ENCODE data around the gene MANSC4. TPM values are rescaled to one million over a fixed set of nuclear protein-coding genes. Genes with fewer than 3 reads are reported as not detected.

The MANSC4 gene
- total and polyA plus RNA-seq, 2 of the 13 experiments (the other 11 are each of a cell fraction or from before 2014, with no cell fraction given) = not detected

- TF ChIP-seq ZNF280D (CRISPR knock-in tag; IDR thresholded peaks at IDR 0.05) = no peak
- no peak for TF ChIP-seq ZMYM3 (CRISPR knock-in tag; IDR thresholded peaks at IDR 0.05)
- no peak for TF ChIP-seq ZBTB44 (CRISPR knock-in tag; IDR thresholded peaks at IDR 0.05)
- TF ChIP-seq ZNF414 (CRISPR knock-in tag; IDR thresholded peaks at IDR 0.05) = no peak
- no peak for TF ChIP-seq ATF7 (IDR thresholded peaks at IDR 0.05)
- TF ChIP-seq ATF7 (CRISPR knock-in tag; IDR thresholded peaks at IDR 0.05) = no peak
- TF ChIP-seq ZNF446 (CRISPR knock-in tag; IDR thresholded peaks at IDR 0.05) = no peak
These were observed 30.7 kb upstream of the MANSC4 start (continued) for GRCh38 chr12:27810756-27811155.

GRCh38 chr12:27808841-27809240, 28.8 kb upstream of the MANSC4 start:
- intact Hi-C loops (cut with micrococcal nuclease; ENCODE audit: unreplicated experiment) (no loop called here), in situ Hi-C loops (cut with HindIII; ENCODE audit: extremely low pct_ligation_motif_present, low pct_unique_long_range_greater_than_20kb) (no loop called here)
- Histone ChIP-seq H3K27me3 (ENCODE audit: control insufficient read depth in 1 of 2, insufficient read depth in 2 of 2, low read length in 2 of 2) (peaks cover 0 to 25% of the 10 kb centered on the region in 2 experiments; a peak in 1 of 5 replicates), H3K4me3 (replicated peaks in 1 of 3; ENCODE audit: insufficient read depth in 1 of 3, low read depth in 2 of 3, low read length in 3 of 3) (no peak overlapping the region), H3K9ac (ENCODE audit: insufficient read depth, low read depth, low read length) (no peak overlapping the region), H3K79me2 (ENCODE audit: insufficient read depth, low read length) (no peaks in the 10 kb centered on the region), H3K9me3 (ENCODE audit: low read length) (no peaks in the 10 kb centered on the region), H3K4me2 (ENCODE audit: low read depth, low read length) (no peak overlapping the region), H3K4me1 (ENCODE audit: insufficient read depth, low read length) (peaks cover 11% of the 10 kb centered on the region), H2AFZ (ENCODE audit: low read length) (no peak overlapping the region), H3K27ac (ENCODE audit: extremely low read length, insufficient read depth, low read length) (no peak overlapping the region), H3K36me3 (replicated peaks in 1 of 2; ENCODE audit: control insufficient read depth in 1 of 2, insufficient read depth in 2 of 2, low read length in 2 of 2) (no peaks in the 10 kb centered on the region), H4K20me1 (ENCODE audit: insufficient read depth, low read length) (no peaks in the 10 kb centered on the region)
- ATAC-seq = no peak
- DNase-seq (ENCODE audit: low spot score) = no peak
- CTCF ChIA-PET (ENCODE audit: low intra/inter-chr PET ratio, low total read pairs) = no interaction called here
- no TSS peak for BruUV-seq (replicated peaks)
- no peak for TF ChIP-seq HDAC6 (IDR thresholded peaks at IDR 0.05; ENCODE audit: low read depth, low read length)
- TF ChIP-seq MTF2 (CRISPR knock-in tag; IDR thresholded peaks at IDR 0.05; ENCODE audit: borderline replicate concordance) = no peak
- TF ChIP-seq GABPA (IDR thresholded peaks at IDR 0.05; ENCODE audit: low read depth, low read length) = no peak
- no peak for TF ChIP-seq GABPA (CRISPR knock-in tag; IDR thresholded peaks at IDR 0.05; ENCODE audit: low read depth)
- no peak for TF ChIP-seq KDM5A (IDR thresholded peaks at IDR 0.05; ENCODE audit: borderline replicate concordance, low read length)
- TF ChIP-seq HDAC1 (CRISPR knock-in tag; IDR thresholded peaks at IDR 0.05) = no peak
- TF ChIP-seq SMAD3 (CRISPR knock-in tag; IDR thresholded peaks at IDR 0.05) = no peak
- no peak for TF ChIP-seq PRMT3 (CRISPR knock-in tag; IDR thresholded peaks at IDR 0.05; ENCODE audit: borderline replicate concordance, low read depth)
- 44% methylated on average over 6 of the region's 6 CpGs for WGBS (ENCODE audit: low lambda C conversion rate)
- POLR2A ChIA-PET = no interaction called here
- FAIRE-seq = no peak
